HepG2 (cell line): ENCODE results near the gene POLR1H. TPM values are rescaled to one million over a fixed set of nuclear protein-coding genes. Genes with fewer than 3 reads are reported as not detected.

Experiments used
- ELF4 ChIP-seq: sonication (generic); formaldehyde crosslinking; IDR thresholded peaks from 2 replicates; pipeline ENCODE4 v1.5.0; 2020; ENCODE audit warnings: missing genetic modification reagents, mild to moderate bottlenecking, moderate library complexity, borderline replicate concordance
- ETV6 ChIP-seq: sonication (generic); formaldehyde crosslinking; conservative IDR thresholded peaks from 2 replicates; pipeline ENCODE4 v1.4.0; 2020; ENCODE audit warnings: missing genetic modification reagents
- GTF3A ChIP-seq: sonication (generic); formaldehyde crosslinking; conservative IDR thresholded peaks from 2 replicates; pipeline ENCODE4 v1.4.0; 2020; ENCODE audit warnings: mild to moderate bottlenecking, missing genetic modification reagents
- GZF1 ChIP-seq: sonication (generic); formaldehyde crosslinking; IDR thresholded peaks from 2 replicates; pipeline ENCODE4 v1.5.1; 2020; ENCODE audit warnings: mild to moderate bottlenecking, missing genetic modification reagents
- HOXA9 ChIP-seq: sonication (generic); formaldehyde crosslinking; IDR thresholded peaks from 2 replicates; pipeline ENCODE4 v1.8.1; 2022; ENCODE audit warnings: missing genetic modification reagents, mild to moderate bottlenecking, moderate library complexity, borderline replicate concordance
- IRF2 ChIP-seq: IDR thresholded peaks from 2 replicates; pipeline ENCODE4 v1.6.1; 2018; ENCODE audit warnings: missing genetic modification reagents, missing compliant biosample characterization
- IRF9 ChIP-seq: sonication (generic); formaldehyde crosslinking; IDR thresholded peaks from 2 replicates; pipeline ENCODE4 v1.8.0; 2022; ENCODE audit warnings: missing genetic modification reagents, mild to moderate bottlenecking, borderline replicate concordance
- KDM2A ChIP-seq: sonication (generic); formaldehyde crosslinking; IDR thresholded peaks from 2 replicates; pipeline ENCODE4 v1.4.0; 2020; ENCODE audit warnings: low read depth, missing genetic modification reagents, borderline replicate concordance
- KDM5B ChIP-seq: sonication (generic); formaldehyde crosslinking; IDR thresholded peaks from 2 replicates; pipeline ENCODE4 v1.4.0; 2020; ENCODE audit warnings: missing genetic modification reagents, mild to moderate bottlenecking, borderline replicate concordance
- PATZ1 ChIP-seq: sonication (generic); formaldehyde crosslinking; IDR thresholded peaks from 2 replicates; pipeline ENCODE4 v1.4.0; 2020; ENCODE audit warnings: missing genetic modification reagents
- PCBP2 ChIP-seq: fragments of 200-400 bp; formaldehyde crosslinking; optimal IDR thresholded peaks from 2 replicates; pipeline ENCODE3; 2018; ENCODE audit warnings: low read length, low read depth; ENCODE audit not compliant: poor library complexity, severe bottlenecking
- RBM22 ChIP-seq: fragments of 200-400 bp; formaldehyde crosslinking; optimal IDR thresholded peaks from 2 replicates; pipeline ENCODE3; 2017; ENCODE audit warnings: mild to moderate bottlenecking, low read length, moderate library complexity
- RFX3 ChIP-seq: IDR thresholded peaks from 2 replicates; pipeline ENCODE4 v1.6.1; 2016; ENCODE audit warnings: missing biosample characterization, missing genetic modification reagents
- SALL1 ChIP-seq: sonication (generic); formaldehyde crosslinking; IDR thresholded peaks from 2 replicates; pipeline ENCODE4 v1.8.0; 2022; ENCODE audit warnings: mild to moderate bottlenecking, missing genetic modification reagents
- THAP9 ChIP-seq: sonication (generic); formaldehyde crosslinking; IDR thresholded peaks from 2 replicates; pipeline ENCODE4; 2020; ENCODE audit warnings: missing genetic modification reagents, mild to moderate bottlenecking, borderline replicate concordance
- USF2 ChIP-seq, 2 experiments: sonication (generic) in 1 of 2; formaldehyde crosslinking in 1 of 2; IDR thresholded peaks; 2 replicates each; pipeline versions ENCODE4 v1.5.1 to v1.6.1; 2011 to 2020; ENCODE audit warnings: borderline replicate concordance in 1 of 2, low read depth in 1 of 2, low read length in 1 of 2, mild to moderate bottlenecking in 1 of 2, missing genetic modification reagents in 1 of 2, moderate library complexity in 1 of 2
- ZBTB1 ChIP-seq: sonication (generic); formaldehyde crosslinking; IDR thresholded peaks from 2 replicates; pipeline ENCODE4 v1.4.0; 2020; ENCODE audit warnings: missing genetic modification reagents, borderline replicate concordance
- ZNF256 ChIP-seq: sonication (generic); formaldehyde crosslinking; conservative IDR thresholded peaks from 2 replicates; pipeline ENCODE4 v1.4.0; 2020; ENCODE audit warnings: missing genetic modification reagents
- ZNF383 ChIP-seq: sonication (generic); formaldehyde crosslinking; IDR thresholded peaks from 2 replicates; pipeline ENCODE4 v1.4.0; 2020; ENCODE audit warnings: missing genetic modification reagents, mild to moderate bottlenecking, borderline replicate concordance
- ZNF614 ChIP-seq: IDR thresholded peaks from 2 replicates; pipeline ENCODE4 v1.6.1; 2018; ENCODE audit warnings: missing biosample characterization, missing genetic modification reagents, inconsistent platforms, borderline replicate concordance
- polyA plus RNA-seq, 8 experiments: library from polyadenylated mRNA; depleted of rRNA in 3 of 8; stranded (reverse) in 7 of 8; unstranded in 1 of 8; fragments of >200 nt; fragmentation: Illumina TruSeq in 4 of 8; extraction: Trizol in 4 of 8; gene quantifications; 2 replicates each; pipeline versions ENCODE4 v1.2.1 to v1.2.3, GENCODE V29; 2011 to 2016; ENCODE audit warnings: low read depth in 4 of 8, missing spikeins in 1 of 8, mixed read lengths in 1 of 8; ENCODE audit not compliant: insufficient read depth in 1 of 8
- total RNA-seq, 5 experiments: library from RNA; depleted of rRNA; stranded (reverse); fragments of >200 nt; fragmentation: Illumina TruSeq; extraction: Trizol; gene quantifications; 2 replicates each; pipeline ENCODE4 v1.2.3, GENCODE V29; 2016; ENCODE audit warnings: low read depth in 1 of 5

Gene POLR1H
- total and polyA plus RNA-seq, 2 of the 13 experiments (the other 11 are each of a cell fraction or from before 2014, with no cell fraction given): 61.4 to 79.8 TPM

GRCh38 chr6:30061858-30062458, 893 bp downstream of the POLR1H start (continued):
- TF ChIP-seq THAP9 (CRISPR knock-in tag) (no peak), GZF1 (CRISPR knock-in tag) (no peak), IRF9 (CRISPR knock-in tag) (peak; percentile 16; the same call in 1 of the 2 replicates), ZBTB1 (CRISPR knock-in tag) (no peak), SALL1 (CRISPR knock-in tag) (peak; percentile 59), HOXA9 (CRISPR knock-in tag) (no peak), IRF2 (0 out of 2 replicates have a peak, but pooled peaks have one; percentile 30), PATZ1 (CRISPR knock-in tag) (no peak), ETV6 (CRISPR knock-in tag) (no peak), KDM2A (no peak; the same call in 1 of the 2 replicates), RFX3 (CRISPR knock-in tag) (no peak), ZNF256 (CRISPR knock-in tag) (no peak), ZNF383 (no peak), GTF3A (CRISPR knock-in tag) (no peak), RBM22 (no peak), ELF4 (CRISPR knock-in tag) (no peak), PCBP2 (no peak), USF2 (IDR thresholded peaks at IDR 0.05; ENCODE audit: low read depth, low read length) (no peak), USF2 (CRISPR knock-in tag; IDR thresholded peaks at IDR 0.05; ENCODE audit: borderline replicate concordance) (no peak), ZNF614 (CRISPR knock-in tag) (peak; percentile 81; the same call in 1 of the 2 replicates), KDM5B (CRISPR knock-in tag) (no peak)
